Limb (tissue), 2 donors: ENCODE data around the gene COLEC12.

Source experiments
- DNase-seq, 2 donors: peaks; one replicate each; pipeline ENCODE4 v3.0.0-alpha.2; 2016; ENCODE audit errors: extremely low spot score in 2 of 2

Gene COLEC12

DNA sequence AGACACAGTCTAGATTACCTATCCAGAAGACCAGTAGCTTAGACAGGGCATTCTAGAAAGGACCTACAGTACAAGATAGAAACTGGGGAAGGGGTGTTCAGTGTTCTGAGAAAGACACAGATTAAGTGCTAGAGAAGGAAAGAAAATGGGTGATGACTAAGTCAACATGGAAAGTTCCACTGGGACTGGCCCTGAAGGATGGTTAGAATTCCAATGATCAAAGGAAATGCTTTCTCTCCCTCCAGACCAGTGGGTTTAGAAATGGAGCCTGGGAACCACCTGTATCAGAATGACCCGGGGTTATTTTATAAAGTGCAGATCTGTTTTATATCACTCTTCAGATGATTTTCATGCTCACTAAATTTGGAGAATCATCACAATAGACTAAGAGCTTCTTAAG is 5.8 kb upstream of the COLEC12 start:
- DNase-seq, result no peak

DNA sequence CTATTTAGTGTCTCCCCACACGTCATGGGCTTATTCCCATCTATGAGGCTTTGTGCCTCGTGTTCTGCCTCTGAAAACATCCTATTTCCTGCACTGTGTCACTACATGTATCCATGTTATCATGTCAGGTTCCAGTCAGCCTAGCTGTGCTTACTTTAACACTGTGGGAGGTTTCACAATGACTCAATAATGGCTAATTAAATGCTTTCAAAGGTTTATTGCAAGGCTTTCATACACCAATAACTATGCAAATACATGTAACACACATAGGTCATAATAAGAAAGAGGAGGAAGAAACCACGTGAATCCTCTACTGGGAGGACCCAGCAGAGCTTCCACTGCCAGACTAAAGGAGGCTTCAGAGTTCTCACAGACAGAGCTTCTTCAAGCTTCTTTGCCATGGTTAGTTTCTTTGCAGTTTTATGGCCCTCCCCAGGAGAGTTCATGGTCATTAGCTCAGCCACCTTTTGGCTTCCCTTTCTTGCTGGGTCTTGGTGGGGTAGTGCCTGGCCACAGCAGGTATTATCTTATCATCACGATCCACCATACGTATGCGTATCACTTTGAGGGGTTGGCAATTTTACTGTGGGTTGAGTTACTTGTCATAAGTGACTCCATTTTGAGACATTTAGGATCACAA is 5.1 kb upstream of the COLEC12 start:
- DNase-seq, result no peak

DNA sequence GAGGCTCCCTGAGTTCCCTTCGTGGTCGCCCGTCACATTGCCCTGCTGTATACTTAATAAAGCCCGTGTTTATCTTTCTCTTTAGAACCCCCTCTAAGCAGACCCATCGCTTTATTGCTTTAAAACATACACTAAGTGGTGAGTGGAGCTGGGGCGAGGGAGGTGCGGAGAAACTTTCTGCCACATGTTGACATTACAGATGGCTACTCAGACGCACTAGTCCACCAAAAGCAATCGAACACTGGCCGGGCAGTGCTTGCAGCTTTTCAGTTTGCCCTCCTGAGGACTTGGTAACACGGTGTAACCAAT is 859 bp upstream of the COLEC12 start:
- no peak for DNase-seq

DNA sequence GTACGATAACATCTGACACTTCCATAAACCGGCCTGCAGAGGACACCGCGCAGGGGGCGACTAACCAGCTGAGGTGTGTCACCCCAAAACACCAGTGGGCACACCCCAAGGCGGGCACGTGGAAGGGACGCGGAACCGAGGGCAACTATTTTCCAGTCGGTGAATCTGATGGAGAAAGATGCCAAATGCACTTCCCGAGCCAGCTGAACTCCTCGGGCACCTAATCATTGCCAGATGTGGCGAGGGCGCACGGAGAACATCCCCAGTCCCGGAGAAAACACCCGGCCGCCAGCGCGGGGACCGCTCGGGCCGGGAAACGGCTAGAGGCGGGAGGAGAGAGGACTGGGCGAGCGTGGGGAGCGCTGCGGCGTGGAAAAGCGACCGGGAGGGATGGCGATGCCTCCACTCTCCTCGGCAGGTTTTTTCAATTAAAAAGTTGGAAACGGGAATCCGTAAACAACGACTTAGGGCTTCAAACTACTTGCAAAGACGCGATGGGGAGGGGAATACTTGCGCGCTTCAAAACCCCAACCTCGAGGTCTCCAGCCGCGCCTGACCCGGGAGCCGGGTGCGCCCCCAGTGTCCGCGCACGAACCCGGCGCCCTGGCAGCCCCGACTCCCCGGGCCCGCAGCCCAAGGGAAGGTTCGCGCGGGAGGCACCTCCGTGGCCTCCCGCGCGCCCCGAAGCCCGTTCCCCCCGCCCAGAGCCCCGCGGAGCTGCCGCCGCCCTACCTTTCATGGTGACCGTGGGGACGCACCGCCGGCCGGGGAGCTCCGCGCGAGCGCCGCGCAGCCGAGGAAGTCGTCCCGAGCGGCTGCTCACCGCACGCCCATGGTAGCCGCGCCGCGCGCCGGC is 497 bp downstream of the COLEC12 start:
- peak in 1 of 2 donors; percentile 68 for DNase-seq

DNA sequence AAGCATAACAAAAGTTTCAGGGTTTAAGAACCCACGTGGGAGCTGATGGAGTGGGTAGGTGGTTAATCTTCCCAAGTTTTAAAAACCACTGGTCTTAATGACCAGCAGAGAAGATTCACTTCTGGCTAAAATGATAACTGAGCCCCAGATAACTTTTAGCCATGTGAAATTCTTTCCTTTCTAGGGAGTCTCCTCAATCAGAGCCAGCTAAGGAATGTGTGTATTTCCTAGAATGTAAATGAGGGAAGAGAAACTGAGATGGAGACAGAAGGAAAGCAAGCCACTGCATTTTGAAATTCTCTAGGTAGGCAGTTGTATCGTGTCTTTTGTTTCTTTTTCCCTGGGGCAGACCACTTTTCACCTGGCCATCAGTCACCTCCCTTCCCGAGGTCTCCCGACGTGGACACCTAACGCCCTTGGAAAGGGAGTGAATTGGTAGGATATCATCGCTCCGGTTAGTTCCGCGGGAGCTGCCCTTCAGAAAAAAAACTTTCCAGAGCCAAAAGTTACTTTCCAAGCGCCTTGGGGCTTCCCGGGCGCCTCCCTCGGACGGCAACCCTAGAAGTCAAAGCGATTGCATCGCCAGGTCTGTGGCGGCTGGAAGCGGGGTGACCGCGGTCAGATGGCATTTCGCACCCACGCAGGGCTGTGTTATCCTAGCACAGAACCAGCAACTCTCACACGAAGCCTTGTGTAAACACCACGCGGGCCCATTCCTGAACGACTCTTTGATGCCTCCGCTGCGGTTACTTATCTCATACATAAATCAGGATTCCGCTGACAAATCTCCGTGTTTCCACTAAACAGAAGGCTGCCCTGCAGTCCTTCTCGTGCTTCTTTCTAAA is 1.3 kb downstream of the COLEC12 start:
- DNase-seq, result peak in 1 of 2 donors; percentile 61

DNA sequence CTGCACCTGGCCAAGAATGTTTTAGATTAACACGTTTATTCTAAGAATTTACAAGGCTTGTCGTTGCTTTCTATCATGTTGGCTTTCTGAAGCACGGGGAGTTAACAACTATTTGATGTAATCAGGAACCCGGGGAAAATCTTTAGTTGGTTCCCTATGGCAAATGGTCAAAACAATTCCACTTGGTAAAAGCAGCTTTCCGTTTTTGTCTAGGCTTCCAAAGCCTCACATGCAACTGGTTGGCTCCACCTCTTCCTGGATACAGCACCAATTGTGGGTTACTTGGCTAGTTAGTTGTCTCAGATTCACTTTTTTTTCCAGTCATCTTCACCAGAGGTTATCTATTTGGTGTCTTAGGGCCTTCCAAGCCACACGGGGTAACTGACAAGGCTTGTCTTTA is 2.8 kb downstream of the COLEC12 start:
- DNase-seq, result no peak

DNA sequence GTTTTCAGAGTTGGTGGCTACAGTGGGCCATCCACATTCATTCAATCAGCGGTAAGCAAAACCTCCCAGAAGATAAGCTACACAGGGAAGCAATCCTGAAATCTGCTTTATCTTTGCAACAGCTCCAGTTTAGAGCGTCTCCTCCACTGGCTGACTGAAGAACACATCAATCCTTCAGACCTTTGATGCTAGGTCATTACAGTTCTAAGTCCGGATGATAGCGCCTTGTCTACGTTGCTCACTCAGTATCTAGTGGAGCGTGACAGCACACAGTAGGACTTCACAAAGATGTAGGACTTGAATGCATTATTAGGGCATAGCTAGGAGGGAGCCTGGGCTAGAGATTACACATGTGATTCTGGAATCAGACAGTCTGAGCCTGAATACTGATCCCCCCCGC is 5.0 kb downstream of the COLEC12 start:
- DNase-seq, result no peak

DNA sequence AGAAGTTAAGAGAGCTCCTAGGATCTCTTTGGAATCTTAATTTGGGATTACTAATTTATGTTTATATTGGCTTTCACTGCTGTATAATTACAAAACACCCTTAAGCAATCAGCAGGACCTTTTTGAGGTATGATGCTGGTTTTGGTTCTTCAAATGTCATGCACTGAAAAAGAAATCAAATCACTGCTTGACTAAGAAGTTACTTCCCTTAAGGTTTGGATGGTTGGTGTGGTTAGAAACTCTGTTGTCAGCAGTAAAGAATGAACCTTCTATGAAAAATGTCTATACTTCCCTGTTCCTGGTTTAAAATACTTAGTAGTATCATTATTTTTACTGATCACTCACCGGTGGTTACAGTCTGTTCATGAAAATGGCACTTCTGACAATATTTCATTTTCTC is 5.5 kb downstream of the COLEC12 start:
- DNase-seq, result no peak

DNA sequence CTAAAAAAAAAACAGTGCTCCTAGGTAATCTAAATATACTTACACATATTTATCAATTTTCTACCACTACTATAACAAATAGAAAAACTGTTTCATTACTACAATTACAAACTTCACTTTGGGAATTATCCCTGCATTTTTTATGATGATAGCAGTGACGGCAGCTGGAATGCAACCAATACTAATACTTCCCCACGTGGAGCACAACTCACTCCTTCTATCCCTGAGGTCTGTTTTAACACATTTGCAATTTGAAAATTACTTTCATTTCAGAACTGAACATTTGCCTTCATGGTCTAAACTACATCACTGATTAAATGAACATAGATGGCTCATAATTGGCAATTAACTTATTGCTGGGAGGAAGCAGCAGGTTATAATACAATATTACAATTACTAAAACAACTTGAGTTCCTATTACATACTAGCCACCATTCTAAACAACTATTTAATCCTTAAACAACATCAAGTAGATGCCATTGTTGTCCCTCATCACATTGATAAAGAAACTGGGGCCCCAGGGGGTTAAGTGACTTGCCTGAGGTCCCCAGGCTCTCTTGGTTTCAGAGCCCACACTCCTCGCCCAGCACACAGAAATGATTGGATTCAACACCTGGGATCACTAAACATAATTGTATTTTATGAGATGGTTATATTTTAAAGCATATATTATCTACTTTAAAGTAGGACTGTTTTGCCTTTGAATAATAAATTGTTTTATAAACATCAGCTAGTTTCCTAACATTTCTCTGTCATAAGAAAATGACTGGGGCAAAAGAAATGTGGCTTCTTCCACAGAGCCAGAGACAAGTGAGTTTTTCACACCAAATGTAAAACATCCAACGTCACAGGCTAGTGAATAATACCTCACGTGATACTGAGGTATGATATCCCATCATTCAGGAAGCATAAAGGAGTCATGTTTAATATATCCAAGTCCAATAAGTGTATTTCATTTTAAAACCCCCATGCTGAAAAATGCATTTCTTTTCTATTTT is 6.2 kb downstream of the COLEC12 start:
- DNase-seq, result no peak

DNA sequence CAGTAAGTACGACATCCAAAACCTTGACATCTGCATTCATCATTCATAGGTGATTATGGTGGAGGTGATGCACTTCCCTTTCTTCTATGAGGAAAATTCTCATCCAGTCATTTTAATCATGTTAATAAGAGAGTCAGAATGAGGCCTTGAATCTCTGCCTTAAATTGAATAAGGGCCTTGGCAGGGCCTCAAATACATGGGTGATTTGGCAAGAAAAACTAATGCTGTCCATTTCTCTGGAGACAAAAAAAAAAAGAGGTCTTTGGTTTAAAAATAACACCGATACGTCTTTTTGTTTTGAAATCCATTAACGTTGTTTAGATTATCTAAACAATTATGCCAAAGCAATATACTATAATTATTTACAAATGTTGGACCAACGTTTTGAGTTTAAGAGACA is 8.1 kb downstream of the COLEC12 start:
- no peak for DNase-seq

DNA sequence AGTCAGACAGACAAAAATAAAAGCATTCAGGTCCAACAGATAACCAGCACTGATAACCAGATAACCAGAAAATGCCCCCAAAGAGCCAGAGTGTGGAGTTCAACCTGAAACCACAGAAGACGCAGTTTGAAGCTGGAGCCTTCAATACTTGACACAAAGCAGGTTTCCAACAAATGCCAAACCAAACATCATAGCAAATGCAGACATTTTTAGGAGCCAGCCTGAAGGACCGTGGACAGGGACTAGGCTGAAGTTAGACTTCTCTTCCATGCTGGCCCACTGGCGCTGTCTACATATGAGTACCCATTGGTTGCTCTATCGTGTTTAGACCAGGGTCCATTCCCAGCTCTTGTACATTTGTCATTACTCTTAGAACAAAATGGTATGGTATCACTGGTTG is 9.9 kb downstream of the COLEC12 start:
- DNase-seq, result no peak

DNA sequence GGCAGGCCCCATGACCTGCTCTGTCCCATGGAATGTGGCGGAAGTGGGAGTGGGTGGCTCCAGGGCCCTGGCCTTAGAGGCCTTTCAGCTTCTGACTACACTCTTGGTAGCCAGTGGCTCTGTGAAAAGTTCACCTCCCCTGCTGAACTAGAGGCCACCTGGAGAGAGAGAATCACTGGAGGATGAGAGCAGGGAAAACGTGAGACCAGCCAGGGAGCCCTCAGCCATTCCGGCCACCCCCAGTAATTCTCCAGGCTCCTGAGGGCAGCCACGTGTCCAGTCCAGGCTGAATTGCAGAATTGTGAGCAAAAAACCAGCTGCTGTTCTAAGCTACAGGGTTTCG is 10.5 kb downstream of the COLEC12 start:
- DNase-seq, result no peak

DNA sequence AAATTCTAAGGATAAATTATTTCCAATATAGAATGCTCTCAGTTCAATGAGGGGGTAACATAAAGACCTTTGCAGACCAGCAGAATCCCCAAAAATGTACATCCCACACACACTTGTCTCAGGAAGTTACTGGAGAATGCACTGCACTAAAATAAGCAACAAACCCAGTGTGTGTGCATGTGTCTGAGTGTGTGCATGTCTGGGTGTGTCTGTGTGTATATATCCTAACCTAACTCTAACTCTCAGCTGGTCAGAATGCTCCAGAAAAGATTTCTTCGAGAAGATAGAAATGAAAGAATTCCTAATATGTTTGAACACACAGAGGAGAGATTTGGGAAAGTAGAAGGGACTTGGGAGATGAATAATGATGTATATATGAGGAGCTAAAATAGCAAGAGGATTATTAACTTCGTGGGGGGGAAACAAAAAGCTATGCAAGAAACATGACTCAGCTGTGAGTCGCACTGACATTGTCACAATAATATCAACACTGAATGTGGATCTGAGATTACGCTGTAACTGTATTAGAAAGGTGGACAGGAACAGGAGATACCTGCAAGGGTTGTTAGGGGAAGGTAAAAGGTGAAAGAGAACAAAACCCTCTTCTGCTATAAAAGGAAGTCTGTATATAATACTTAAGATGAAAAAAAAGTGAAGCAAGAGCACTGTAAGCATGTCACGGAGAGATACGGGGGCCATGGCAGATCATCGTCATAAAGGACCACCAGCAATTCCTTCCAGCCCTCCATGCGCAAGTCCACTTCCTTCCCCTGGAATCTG is 11.1 kb downstream of the COLEC12 start:
- no peak for DNase-seq

DNA sequence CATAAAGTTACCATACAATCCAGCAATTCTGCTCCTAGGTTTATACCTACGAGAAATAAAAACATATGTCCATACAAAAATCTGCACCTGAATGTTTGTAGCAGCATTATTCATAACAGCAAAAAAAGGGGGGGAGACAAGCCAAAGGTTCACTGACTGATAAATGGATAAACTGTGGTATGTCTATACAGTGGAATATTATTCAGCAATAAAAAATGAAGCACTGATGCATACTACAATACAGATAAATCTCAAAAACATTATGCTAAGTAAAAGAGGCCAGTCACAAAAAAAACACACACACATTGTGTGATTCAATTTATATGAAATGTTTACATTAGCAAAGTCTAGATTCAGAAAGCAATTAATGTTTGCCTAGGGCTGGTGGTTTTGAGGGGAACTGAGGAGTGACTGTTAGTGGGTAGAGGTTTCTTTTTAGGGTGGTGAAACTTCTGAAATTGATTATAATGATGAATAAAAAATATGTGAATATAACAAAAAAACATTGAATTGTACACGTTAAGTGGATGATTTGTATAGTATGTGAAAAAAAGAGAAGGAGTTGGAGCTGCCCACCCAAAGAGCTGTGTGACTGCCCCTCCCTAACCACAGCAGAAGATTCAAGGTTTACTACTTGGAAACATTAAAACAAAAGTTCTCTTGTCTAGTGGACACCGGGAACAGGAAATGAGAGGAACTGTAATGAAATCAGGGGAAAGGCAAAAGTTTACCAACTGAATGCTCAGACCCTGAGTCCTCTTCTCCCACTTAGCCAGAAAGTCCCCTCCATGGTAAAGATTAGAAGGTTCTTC is 13.4 kb downstream of the COLEC12 start:
- DNase-seq, result no peak

DNA sequence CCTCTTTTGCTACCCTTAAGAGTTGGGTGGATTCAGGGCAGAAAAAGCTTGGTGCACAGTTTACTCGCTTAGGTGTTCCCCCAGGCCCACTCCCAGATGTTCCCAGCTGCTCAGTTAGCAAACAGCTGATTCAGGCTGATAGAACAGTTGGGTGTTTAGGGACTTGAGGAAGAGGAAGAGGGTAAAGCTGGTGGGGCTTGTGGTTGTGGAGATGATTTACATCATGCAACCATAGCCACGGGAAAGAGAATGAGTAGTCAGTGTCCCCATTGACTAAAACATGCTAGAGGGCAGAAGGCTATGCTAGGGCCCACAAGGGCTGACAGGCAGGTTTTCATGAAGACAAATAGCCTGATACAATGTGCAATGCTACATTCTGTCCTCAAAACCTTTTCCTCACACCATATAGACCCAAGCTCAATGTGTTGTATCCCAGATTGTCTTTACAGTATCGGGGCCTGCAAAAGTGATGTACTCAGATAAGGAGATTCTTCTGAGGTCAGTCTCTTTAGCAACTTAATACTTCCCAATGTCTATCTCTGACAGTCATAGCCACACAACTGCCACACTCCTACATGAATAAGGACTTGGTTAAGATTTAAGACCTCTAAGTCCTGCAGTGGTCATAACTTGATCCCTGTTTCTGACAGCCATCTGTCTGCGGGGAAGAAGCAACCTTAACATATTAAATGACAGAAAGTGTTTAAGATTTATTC is 15.6 kb downstream of the COLEC12 start:
- no peak for DNase-seq

DNA sequence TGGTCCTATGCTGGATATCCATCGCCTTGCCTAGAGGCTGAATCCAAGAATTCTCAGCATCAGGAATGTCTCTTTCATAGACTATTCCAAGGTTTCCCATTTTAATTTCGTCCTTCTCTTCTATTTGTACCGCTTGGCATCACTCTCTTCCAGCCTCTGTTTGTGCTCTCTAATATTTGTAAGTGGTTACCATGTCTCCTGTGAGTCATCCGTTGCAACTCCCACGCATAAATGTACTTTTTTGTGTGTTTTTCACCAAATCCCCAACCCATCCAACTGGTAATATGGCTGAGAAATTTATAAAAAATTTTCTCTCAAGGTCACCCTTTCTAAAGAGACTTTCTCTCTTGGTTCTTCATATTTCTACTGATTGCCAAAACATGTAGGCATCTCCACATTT is 21.8 kb downstream of the COLEC12 start:
- DNase-seq, result no peak

DNA sequence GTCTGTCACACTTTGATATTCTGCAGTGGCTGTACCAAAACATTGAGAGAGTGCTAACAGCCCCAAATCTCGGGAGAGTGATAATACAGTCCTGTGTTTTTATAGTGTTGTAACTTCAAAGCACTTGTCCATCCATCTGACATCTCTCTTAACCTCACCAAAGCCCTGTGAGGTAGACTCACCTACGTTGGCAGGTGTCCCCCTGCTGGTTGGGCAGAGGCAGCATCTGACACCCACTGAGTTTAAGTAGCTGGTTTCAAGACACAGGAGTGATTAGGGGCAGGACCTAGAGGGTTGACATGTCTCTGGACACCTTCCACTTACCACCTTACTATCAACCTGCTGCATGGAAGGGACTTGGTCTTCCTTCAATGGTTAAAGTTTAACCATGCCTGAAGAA is 22.9 kb downstream of the COLEC12 start:
- no peak for DNase-seq

DNA sequence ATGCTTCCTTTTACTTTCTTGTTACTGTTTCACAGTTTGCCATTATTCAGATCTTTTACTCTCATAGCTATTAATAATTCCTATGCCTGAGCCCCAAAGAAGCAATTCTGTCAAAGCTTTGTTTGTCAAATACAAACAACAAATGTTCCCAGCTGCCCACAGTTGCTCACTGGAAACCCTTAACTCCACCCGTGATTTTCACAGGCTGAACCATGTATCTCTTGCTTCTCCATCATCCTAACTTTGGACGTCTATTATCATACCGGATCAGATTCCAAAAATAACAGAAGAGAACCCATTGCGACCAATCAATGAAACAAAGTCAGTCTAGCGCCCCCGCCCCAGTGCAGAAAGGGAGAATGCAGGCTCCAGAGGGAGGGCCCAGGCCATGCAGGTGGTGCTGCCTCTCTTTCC is 24.2 kb downstream of the COLEC12 start:
- no peak for DNase-seq
